ENCODE data around the gene WDR35.

Gene WDR35

GRCh38 chr2:19973466-19973865 is 16.4 kb downstream of the WDR35 start:
- H3K9me3 ChIP-seq (ENCODE audit: insufficient read depth, low read length): no peaks in the 10 kb centered on the region
- H4K20me1 ChIP-seq (ENCODE audit: insufficient read depth, low read length): no peaks in the 10 kb centered on the region

GRCh38 chr2:19971691-19972090 is 18.2 kb downstream of the WDR35 start:
- no peak overlapping the region for H3K4me2 ChIP-seq (ENCODE audit: low read length)
- no peaks in the 10 kb centered on the region for H3K4me1 ChIP-seq (ENCODE audit: low read length)
- TF ChIP-seq EZH2phosphoT487 (IDR thresholded peaks at IDR 0.05; ENCODE audit: low read depth): no peak
- TF ChIP-seq, protein P1, sequence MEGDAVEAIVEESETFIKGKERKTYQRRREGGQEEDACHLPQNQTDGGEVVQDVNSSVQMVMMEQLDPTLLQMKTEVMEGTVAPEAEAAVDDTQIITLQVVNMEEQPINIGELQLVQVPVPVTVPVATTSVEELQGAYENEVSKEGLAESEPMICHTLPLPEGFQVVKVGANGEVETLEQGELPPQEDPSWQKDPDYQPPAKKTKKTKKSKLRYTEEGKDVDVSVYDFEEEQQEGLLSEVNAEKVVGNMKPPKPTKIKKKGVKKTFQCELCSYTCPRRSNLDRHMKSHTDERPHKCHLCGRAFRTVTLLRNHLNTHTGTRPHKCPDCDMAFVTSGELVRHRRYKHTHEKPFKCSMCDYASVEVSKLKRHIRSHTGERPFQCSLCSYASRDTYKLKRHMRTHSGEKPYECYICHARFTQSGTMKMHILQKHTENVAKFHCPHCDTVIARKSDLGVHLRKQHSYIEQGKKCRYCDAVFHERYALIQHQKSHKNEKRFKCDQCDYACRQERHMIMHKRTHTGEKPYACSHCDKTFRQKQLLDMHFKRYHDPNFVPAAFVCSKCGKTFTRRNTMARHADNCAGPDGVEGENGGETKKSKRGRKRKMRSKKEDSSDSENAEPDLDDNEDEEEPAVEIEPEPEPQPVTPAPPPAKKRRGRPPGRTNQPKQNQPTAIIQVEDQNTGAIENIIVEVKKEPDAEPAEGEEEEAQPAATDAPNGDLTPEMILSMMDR (IDR thresholded peaks at IDR 0.05; ENCODE audit: low read depth, low read length): no peak
- no peaks in the 10 kb centered on the region for H3K36me3 ChIP-seq (replicated peaks; ENCODE audit: low read depth, low read length)
- H3K9ac ChIP-seq (ENCODE audit: low read length): no peak overlapping the region
- no peak overlapping the region for H3K4me3 ChIP-seq (ENCODE audit: low read length)
- H3K79me2 ChIP-seq (ENCODE audit: low read length): no peaks in the 10 kb centered on the region
- no peaks in the 10 kb centered on the region for H3K27me3 ChIP-seq (ENCODE audit: low read depth, low read length)
- no peak overlapping the region for H2AFZ ChIP-seq (ENCODE audit: low read depth, low read length)
- no peak overlapping the region for H3K27ac ChIP-seq (ENCODE audit: low read length)
- no peaks in the 10 kb centered on the region for H3K9me3 ChIP-seq (ENCODE audit: insufficient read depth, low read length)
- H4K20me1 ChIP-seq (ENCODE audit: insufficient read depth, low read length): no peaks in the 10 kb centered on the region

More at GRCh38 chr2:19973466-19973865, 16.4 kb downstream of the WDR35 start:
- no peak overlapping the region for H3K9ac ChIP-seq (ENCODE audit: low read length)
- H3K4me2 ChIP-seq (ENCODE audit: low read length): no peak overlapping the region
- no peak overlapping the region for H3K4me3 ChIP-seq (ENCODE audit: low read length)
- no peak for TF ChIP-seq EZH2phosphoT487 (IDR thresholded peaks at IDR 0.05; ENCODE audit: low read depth)
- TF ChIP-seq, protein P1 (IDR thresholded peaks at IDR 0.05; ENCODE audit: low read depth, low read length): no peak
- H3K27ac ChIP-seq (ENCODE audit: low read length): no peak overlapping the region
- H3K4me1 ChIP-seq (ENCODE audit: low read length): no peaks in the 10 kb centered on the region
- no peaks in the 10 kb centered on the region for H3K79me2 ChIP-seq (ENCODE audit: low read length)
- no peaks in the 10 kb centered on the region for H3K27me3 ChIP-seq (ENCODE audit: low read depth, low read length)
- H3K36me3 ChIP-seq (replicated peaks; ENCODE audit: low read depth, low read length): peaks cover 2% of the 10 kb centered on the region
- no peak overlapping the region for H2AFZ ChIP-seq (ENCODE audit: low read depth, low read length)

- H3K79me2 ChIP-seq (ENCODE audit: low read length): no peaks in the 10 kb centered on the region
- no peaks in the 10 kb centered on the region for H3K4me1 ChIP-seq (ENCODE audit: low read length)
- TF ChIP-seq EZH2phosphoT487 (IDR thresholded peaks at IDR 0.05; ENCODE audit: low read depth): no peak
- TF ChIP-seq, protein P1 (IDR thresholded peaks at IDR 0.05; ENCODE audit: low read depth, low read length): no peak
- H3K27me3 ChIP-seq (ENCODE audit: low read depth, low read length): no peaks in the 10 kb centered on the region
- H3K27ac ChIP-seq (ENCODE audit: low read length): no peak overlapping the region
- no peak overlapping the region for H3K9ac ChIP-seq (ENCODE audit: low read length)
- no peaks in the 10 kb centered on the region for H3K36me3 ChIP-seq (replicated peaks; ENCODE audit: low read depth, low read length)
- no peak overlapping the region for H2AFZ ChIP-seq (ENCODE audit: low read depth, low read length)
- H3K4me2 ChIP-seq (ENCODE audit: low read length): no peak overlapping the region
- H4K20me1 ChIP-seq (ENCODE audit: insufficient read depth, low read length): no peaks in the 10 kb centered on the region
- no peak overlapping the region for H3K4me3 ChIP-seq (ENCODE audit: low read length)
- H3K9me3 ChIP-seq (ENCODE audit: insufficient read depth, low read length): no peaks in the 10 kb centered on the region
These were observed 26.5 kb downstream of the WDR35 start for GRCh38 chr2:19963386-19963785.

DNA sequence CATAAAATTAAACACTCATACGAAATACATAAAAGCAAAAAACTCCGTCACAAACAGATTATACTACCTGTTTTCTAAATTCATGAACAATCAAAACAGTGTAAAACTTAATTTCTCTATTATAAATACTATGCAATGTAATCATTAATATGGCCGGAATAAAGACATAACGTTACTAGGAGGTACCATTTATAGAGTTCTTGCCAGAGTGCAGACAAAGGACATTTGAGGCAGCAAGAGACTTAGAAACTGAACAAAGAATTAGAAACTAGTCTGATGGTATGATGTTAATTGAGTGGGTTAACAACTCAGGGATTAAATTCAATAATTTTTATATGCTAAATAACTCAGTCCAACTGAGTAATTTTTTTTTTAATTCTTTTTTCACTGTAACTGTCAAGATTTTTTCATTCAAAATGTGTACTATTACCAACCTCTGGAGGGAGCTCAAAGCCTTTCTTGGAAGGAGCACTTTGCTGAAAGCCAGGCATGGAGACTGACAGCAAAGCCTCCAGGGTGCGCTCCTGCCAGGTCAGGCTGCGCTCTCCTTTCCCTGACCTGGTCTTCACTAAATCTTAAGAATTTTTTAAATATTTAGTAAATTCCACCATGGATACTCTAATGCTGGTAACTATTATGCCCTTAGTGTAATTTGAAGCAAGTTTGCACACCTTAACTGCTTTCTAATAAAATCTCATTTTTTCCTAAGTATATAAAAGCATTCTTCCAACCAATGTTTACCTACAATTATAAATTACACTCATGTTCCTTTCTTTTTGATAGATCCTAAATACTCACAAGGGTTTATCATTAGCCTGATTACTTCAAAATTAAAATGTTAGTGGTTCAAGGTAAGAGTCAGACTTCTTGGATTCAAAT is 34.1 kb downstream of the WDR35 start:
- H3K9ac ChIP-seq (ENCODE audit: low read length): no peak overlapping the region
- H3K4me2 ChIP-seq (ENCODE audit: low read length): no peak overlapping the region
- no peak overlapping the region for H2AFZ ChIP-seq (ENCODE audit: low read depth, low read length)
- TF ChIP-seq EZH2phosphoT487 (IDR thresholded peaks at IDR 0.05; ENCODE audit: low read depth): no peak
- TF ChIP-seq, protein P1 (IDR thresholded peaks at IDR 0.05; ENCODE audit: low read depth, low read length): peak; percentile 87
- H4K20me1 ChIP-seq (ENCODE audit: insufficient read depth, low read length): no peaks in the 10 kb centered on the region
- H3K27ac ChIP-seq (ENCODE audit: low read length): no peak overlapping the region
- H3K4me1 ChIP-seq (ENCODE audit: low read length): no peaks in the 10 kb centered on the region
- no peaks in the 10 kb centered on the region for H3K36me3 ChIP-seq (replicated peaks; ENCODE audit: low read depth, low read length)
- no peaks in the 10 kb centered on the region for H3K27me3 ChIP-seq (ENCODE audit: low read depth, low read length)
- H3K4me3 ChIP-seq (ENCODE audit: low read length): no peak overlapping the region
- no peaks in the 10 kb centered on the region for H3K79me2 ChIP-seq (ENCODE audit: low read length)
- H3K9me3 ChIP-seq (ENCODE audit: insufficient read depth, low read length): no peaks in the 10 kb centered on the region
